Small intestine (tissue), 7 donors: ENCODE results near the gene MCF2L2. TPM values are rescaled to one million over a fixed set of nuclear protein-coding genes. Genes with fewer than 3 reads are reported as not detected.
"Not testable (repeated sequence)": the region's sequence is repeated elsewhere in the genome, so short reads cannot be mapped to it uniquely, and the experiment has no call there.

Experiments
- DNase-seq, 2 donors: peaks; one replicate each; pipeline versions ENCODE4 v3.0.0 to v3.0.0-alpha.2; 2013
- FAIRE-seq: peaks from 2 replicates; lab custom pipeline; 2012; peaks lifted over from hg19 to GRCh38; lab: Jason Lieb, UNC
- H3K27ac ChIP-seq, 3 donors: one replicate each; pipeline ENCODE4 v1.5.1; 2013; ENCODE audit warnings: low read length in 2 of 3, mild to moderate bottlenecking in 2 of 3, control low read depth in 1 of 3, inconsistent platforms in 1 of 3, low read depth in 1 of 3, moderate library complexity in 1 of 3
- H3K27me3 ChIP-seq, 3 donors: one replicate each; pipeline ENCODE4 v1.6.1; 2013; ENCODE audit warnings: low read length in 3 of 3, inconsistent platforms in 1 of 3; ENCODE audit not compliant: control insufficient read depth in 3 of 3, insufficient read depth in 3 of 3
- H3K36me3 ChIP-seq, 3 donors: one replicate each; pipeline ENCODE4 v1.6.1; 2013; ENCODE audit warnings: low read length in 3 of 3, inconsistent platforms in 1 of 3, low read depth in 1 of 3, mild to moderate bottlenecking in 1 of 3, moderate library complexity in 1 of 3; ENCODE audit not compliant: control insufficient read depth in 3 of 3, insufficient read depth in 2 of 3
- H3K4me1 ChIP-seq, 3 donors: one replicate each; pipeline ENCODE4 v1.6.1; 2013; ENCODE audit warnings: low read length in 2 of 3, inconsistent platforms in 1 of 3, low read depth in 1 of 3, mild to moderate bottlenecking in 1 of 3, moderate library complexity in 1 of 3; ENCODE audit not compliant: control insufficient read depth in 3 of 3, insufficient read depth in 2 of 3
- H3K4me3 ChIP-seq, 3 donors: one replicate each; pipeline ENCODE4 v1.5.1; 2013; ENCODE audit warnings: low read length in 3 of 3, control low read depth in 1 of 3, inconsistent platforms in 1 of 3, low read depth in 1 of 3, mild to moderate bottlenecking in 1 of 3, moderate library complexity in 1 of 3
- H3K9me3 ChIP-seq, 2 donors: one replicate each; pipeline ENCODE4 v1.6.1; 2013; ENCODE audit warnings: low read depth in 1 of 2, low read length in 1 of 2; ENCODE audit not compliant: control insufficient read depth in 2 of 2, insufficient read depth in 1 of 2
- WGBS, 3 donors: extraction: QIAGEN DNeasy Blood & Tissue Kit; methylation state at CpG; one replicate each; pipeline ENCODE4 v1.1.7; 2013; 5-methylcytosine and 5-hydroxymethylcytosine counted together
- polyA plus RNA-seq, 4 donors: library from polyadenylated mRNA; stranded (reverse) in 3 of 4; unstranded in 1 of 4; fragments of 200-250 nt in 3 of 4; fragments of 120-200 nt in 1 of 4; gene quantifications; one replicate each; pipeline versions ENCODE4 v1.2.1 to v1.2.3, GENCODE V29; 2013
- donor health status: healthy with polysubstance abuse.
- donor health status: control.
- donor health status: control.
- donor health status: Bipolar disorder and iron deficiency.
- donor health status: healthy.

The MCF2L2 gene
- polyA plus RNA-seq, 4 donors, result 1.1 to 1.3 (median 1.2) TPM; not detected in 1

DNA sequence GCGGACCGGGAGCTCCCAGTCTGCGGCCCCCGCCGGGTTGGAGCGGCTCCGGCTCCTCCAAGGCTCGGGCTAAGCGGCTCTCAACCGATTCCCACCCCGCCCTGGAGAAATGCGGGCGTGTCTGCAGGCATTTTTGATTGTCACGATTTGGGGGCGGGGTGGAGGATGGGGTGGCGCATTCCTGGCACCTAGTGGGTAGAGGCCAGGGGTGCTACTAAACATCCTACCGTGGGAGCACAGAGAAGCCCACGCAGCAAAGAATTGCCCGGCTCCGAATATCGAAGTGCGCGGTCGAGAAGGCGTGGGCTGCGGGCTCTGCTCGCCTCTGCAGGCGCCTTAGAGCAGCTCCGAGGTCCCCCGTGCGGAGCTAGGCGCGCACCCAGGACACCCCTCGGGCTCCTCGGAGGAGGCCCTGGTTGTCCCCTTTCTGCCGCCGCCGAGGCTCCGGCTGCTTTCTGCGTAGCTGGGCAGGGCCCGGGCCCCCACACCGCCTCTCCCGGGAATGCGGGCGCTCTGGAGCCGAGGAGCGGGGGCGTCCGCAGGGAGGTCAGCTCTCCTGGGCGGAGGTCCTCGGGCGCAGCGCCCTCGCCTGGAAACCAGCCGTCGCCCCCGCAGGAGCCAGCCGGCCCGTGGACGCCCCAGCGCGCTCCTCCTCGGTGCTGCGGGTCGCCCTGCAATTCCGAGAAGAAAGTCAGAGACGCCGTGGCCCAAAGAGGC lies 249.4 kb downstream of the MCF2L2 start:
- DNase-seq, result peak; percentile 50 to 62
- Histone ChIP-seq H3K27me3 (peaks cover 0 to 56% (median 9%) of the 10 kb centered on the region in 3 donors), H3K27ac (no peak overlapping the region)

DNA sequence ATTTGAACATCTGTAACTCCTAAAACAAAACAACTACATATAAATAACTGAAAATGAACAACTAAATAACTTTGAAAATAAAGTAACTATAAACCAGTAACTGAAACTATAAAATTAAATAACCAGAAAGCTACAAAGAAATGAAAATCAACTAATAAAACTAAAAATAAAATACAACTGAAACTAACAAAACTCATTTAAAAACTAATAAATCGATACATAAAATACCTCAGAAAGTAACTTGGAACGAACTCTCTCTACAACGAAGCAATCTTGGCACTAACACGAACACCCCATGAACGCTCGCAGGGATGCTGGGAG lies 249.9 kb downstream of the MCF2L2 start:
- Histone ChIP-seq H3K36me3 (no peaks in the 10 kb centered on the region), H3K27me3 (peaks cover 0 to 57% (median 9%) of the 10 kb centered on the region in 3 donors), H3K4me3 (peak overlapping the region in 2 of 3 donors; percentile 48 to 50), H3K9me3 (no peaks in the 10 kb centered on the region), H3K4me1 (peaks cover 0 to 13% (median 3%) of the 10 kb centered on the region in 3 donors), H3K27ac (no peak overlapping the region)
- DNase-seq (no peak), FAIRE-seq (peak; percentile 10)
- WGBS, 3 donors, result 3 to 8% (median 3%) methylated on average over 6 of the region's 6 CpGs

More for the DNA sequence above, 249.4 kb downstream of the MCF2L2 start:
- peaks cover 0 to 13% (median 3%) of the 10 kb centered on the region in 3 donors for H3K4me1 ChIP-seq
- H3K36me3 ChIP-seq, result no peaks in the 10 kb centered on the region
- peak overlapping the region; percentile 9 to 50 (median 48) for H3K4me3 ChIP-seq
- WGBS, 3 donors, result 0 to 1% (median 0%) methylated on average over 50 to 68 of the region's 68 CpGs
- H3K9me3 ChIP-seq, result no peaks in the 10 kb centered on the region
- no peak for FAIRE-seq

DNA sequence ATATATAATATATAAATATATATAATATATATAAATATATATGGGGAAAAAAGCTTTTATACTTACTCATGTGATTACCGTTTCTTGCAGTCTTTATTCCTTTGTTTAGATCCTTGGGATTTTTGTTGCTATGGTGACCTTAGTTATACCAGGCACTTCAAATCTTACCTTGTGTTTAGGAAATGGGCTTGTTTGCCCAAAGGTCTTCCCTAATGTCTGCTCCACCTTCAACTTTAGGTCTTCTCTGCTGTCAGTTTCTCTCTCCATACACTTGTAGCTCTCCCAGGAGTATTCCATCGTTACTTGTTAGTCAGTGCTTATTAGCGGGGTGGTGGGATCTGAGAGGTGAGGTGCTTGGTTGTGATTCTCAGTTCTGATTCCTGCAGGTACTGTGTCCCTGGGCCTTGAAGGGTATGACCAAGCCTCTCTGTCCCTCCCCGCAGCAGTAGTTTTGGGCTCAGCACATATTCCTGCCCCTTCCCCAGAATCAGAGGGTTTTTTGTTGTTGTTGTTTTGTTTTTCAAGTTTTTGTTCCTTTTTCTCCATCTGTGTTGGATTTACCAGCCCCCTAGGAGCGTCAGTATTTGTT lies 256.3 kb downstream of the MCF2L2 start:
- WGBS, 3 donors, result 79 to 84% (median 81%) methylated on average over 5 of the region's 5 CpGs
- DNase-seq, result no peak

DNA sequence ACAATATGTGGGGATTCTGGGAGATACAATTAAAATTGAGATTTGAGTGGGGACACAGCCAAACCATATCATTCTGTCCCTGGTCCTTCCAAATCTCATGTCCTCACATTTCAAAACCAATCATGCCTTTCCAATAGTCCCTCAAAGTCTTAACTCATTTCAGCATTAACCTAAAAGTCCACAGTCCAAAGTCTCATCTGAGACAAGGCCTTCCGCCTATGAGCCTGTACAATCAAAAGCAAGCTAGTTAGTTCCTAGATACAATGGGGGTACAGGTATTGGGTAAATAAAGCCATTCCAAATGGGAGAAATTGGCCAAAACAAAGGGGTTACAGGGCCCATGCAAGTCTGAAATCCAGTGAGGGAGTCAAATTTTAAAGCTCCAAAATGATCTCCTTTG lies 260.4 kb downstream of the MCF2L2 start:
- DNase-seq, result peak in 1 of 2 donors; percentile 53
- H3K27ac ChIP-seq, H3K9me3 ChIP-seq, H3K4me1 ChIP-seq, H3K27me3 ChIP-seq, H3K4me3 ChIP-seq, FAIRE-seq, H3K36me3 ChIP-seq: not testable (repeated sequence)
- WGBS, 3 donors, result 14 to 58% (median 48%) methylated on average over 1 of the region's 1 CpG

More for the DNA sequence above, 256.3 kb downstream of the MCF2L2 start:
- Histone ChIP-seq H3K27me3 (peaks cover 0 to 27% (median 9%) of the 10 kb centered on the region in 3 donors), H3K27ac (no peak overlapping the region), H3K36me3 (no peaks in the 10 kb centered on the region), H3K4me1 (no peaks in the 10 kb centered on the region), H3K9me3 (no peaks in the 10 kb centered on the region), H3K4me3 (no peak overlapping the region)
- no peak for FAIRE-seq

DNA sequence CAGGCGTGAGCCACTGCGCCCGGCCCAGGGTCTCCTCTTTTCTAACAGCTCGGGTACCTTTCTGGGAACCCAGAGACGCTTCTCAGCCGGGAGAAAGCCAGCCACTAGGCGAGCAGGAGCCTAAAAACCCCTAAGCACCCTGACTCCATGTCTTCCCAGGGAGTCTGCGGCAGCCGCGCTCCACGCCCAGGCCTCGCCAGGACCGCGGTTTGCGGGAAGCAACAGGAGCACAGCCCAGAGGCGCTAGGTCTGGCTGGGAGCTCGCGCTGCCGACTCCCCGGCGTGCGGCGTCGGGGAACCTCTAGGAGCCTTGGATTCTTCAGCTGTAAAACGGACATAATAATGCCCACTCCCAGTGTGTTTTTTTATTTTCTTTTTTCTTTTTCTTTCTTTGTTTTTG lies 264.9 kb downstream of the MCF2L2 start:
- H3K9me3 ChIP-seq, result no peaks in the 10 kb centered on the region
- WGBS, 3 donors, result 89 to 91% (median 91%) methylated on average over 25 of the region's 25 CpGs
- DNase-seq (no peak), FAIRE-seq (no peak)
- H3K27ac ChIP-seq, result no peak overlapping the region
- peaks cover 0 to 3% (median 0%) of the 10 kb centered on the region in 3 donors for H3K4me1 ChIP-seq
- no peak overlapping the region for H3K4me3 ChIP-seq
- peaks cover 0 to 8% (median 0%) of the 10 kb centered on the region in 3 donors for H3K27me3 ChIP-seq
- H3K36me3 ChIP-seq, result no peaks in the 10 kb centered on the region

DNA sequence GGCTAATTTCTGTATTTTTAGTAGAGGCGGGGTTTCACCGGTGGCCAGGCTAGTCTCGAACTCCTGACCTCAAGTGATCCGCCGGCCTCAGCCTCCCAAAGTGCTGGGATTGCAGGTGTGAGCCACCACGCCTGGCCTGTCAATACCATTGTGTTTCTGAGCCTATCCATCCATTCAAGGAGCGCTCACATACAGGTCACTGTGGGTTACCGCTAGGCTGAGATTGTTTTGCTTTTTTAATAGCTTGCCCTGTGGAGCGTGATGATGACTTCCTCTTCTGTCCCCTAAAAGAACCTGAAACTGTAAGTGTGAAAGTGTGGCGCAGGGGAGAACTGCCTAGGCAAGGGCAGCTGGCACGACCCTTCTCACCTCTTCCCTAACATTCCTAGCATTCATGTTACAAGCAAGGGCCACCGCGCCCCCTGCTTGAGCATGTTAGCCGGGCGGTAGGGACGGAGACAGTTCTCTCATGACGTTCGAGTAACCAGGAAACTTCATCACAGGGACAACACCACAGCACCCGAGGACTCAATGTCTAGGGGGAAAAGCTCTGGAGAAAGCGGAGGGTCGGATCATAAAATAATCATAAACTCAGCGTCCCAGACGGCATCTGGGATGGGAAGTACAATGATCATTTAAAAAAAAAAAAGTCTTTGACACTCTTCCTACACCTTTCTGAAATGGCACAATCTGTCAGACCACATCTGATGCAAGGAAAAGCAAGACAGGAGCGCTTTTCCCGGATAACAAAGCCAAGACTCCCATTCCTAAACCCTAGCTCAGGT lies 266.7 kb downstream of the MCF2L2 start:
- FAIRE-seq, result no peak
- 32 to 40% (median 36%) methylated on average over 25 of the region's 25 CpGs for WGBS, 3 donors

DNA sequence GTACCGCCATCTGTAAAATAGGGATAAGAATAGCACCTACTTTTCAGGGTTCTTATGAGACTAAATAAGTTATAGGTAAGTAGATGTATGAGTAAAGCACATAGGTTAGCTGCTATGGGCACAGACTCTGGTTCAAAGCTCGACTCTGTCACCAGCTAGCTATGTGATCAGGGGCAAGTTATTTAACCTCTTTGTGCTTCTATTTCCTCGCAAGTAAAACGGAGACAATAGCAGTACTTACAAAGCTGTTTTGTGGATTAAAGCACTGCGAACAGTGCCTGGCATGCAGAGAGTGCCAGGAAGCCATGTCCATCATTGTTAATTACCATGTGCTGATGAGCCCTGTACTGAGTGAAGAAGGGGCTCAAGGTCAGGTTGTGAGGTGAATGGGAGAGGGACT lies 267.8 kb downstream of the MCF2L2 start:
- 77 to 90% (median 77%) methylated on average over 5 of the region's 5 CpGs for WGBS, 3 donors
- peaks cover 0 to 8% (median 0%) of the 10 kb centered on the region in 3 donors for H3K27me3 ChIP-seq
- H3K36me3 ChIP-seq, result no peaks in the 10 kb centered on the region
- H3K4me1 ChIP-seq, result peaks cover 0 to 3% (median 0%) of the 10 kb centered on the region in 3 donors
- DNase-seq (no peak), FAIRE-seq (no peak)
- H3K4me3 ChIP-seq, result no peak overlapping the region
- H3K9me3 ChIP-seq, result no peaks in the 10 kb centered on the region
- H3K27ac ChIP-seq, result no peak overlapping the region

More for the DNA sequence above, 266.7 kb downstream of the MCF2L2 start:
- Histone ChIP-seq H3K4me1 (peaks cover 0 to 3% (median 0%) of the 10 kb centered on the region in 3 donors), H3K4me3 (peak overlapping the region in 2 of 3 donors; percentile 38 to 52), H3K9me3 (no peaks in the 10 kb centered on the region), H3K36me3 (no peaks in the 10 kb centered on the region), H3K27me3 (peaks cover 0 to 8% (median 0%) of the 10 kb centered on the region in 3 donors), H3K27ac (no peak overlapping the region)
- DNase-seq, result peak in 1 of 2 donors; percentile 51

DNA sequence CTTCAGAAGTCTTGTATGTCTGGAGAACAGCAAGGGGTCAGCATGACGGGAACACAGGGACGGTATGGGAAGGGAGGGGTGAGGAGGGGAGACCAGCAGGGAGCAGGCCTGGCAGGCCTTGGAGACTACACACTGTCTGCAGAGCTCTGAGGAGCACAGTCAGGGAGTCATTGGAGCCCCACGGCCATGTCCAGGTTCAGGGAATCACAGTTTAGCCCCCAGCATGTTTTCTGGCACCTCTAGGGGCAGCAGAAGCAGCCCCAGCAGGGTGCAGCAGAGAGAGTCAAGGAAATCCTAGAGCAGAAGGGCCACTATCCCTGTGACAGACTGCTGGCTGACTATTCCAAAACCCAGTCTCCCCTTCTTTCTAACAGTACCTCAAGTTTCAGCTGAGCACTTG lies 269.1 kb downstream of the MCF2L2 start:
- 66 to 92% (median 77%) methylated on average over 3 of the region's 3 CpGs for WGBS, 3 donors
- peaks cover 0 to 3% (median 0%) of the 10 kb centered on the region in 3 donors for H3K4me1 ChIP-seq
- FAIRE-seq, result no peak
- peaks cover 0 to 8% (median 0%) of the 10 kb centered on the region in 3 donors for H3K27me3 ChIP-seq
- H3K27ac ChIP-seq, result no peak overlapping the region
- no peak for DNase-seq
- H3K4me3 ChIP-seq, result no peak overlapping the region
- H3K36me3 ChIP-seq, result no peaks in the 10 kb centered on the region
- H3K9me3 ChIP-seq, result no peaks in the 10 kb centered on the region
